Psoas muscle (tissue), 8 donors: ENCODE data around the gene TBC1D22A. TPM values are rescaled to one million over a fixed set of nuclear protein-coding genes. Genes with fewer than 3 reads are reported as not detected.

Source experiments
- ATAC-seq, 4 donors: fragments of 200-7000 bp; cut with Tn5 transposase; one replicate each; pipeline ENCODE4 v1.9.1; 2020; ENCODE audit warnings: moderate library complexity in 3 of 4, mild to moderate bottlenecking in 2 of 4
- DNase-seq, 2 donors: peaks; one replicate each; pipeline ENCODE4 v3.0.0-alpha.2; 2020
- H3K27ac ChIP-seq: fragments of 200-600 bp; one replicate; pipeline ENCODE4 v1.8.0; 2022
- H3K27me3 ChIP-seq, 3 donors: fragments of 200-600 bp in 1 of 3; one replicate each; pipeline versions ENCODE4 v1.6.1 to v1.8.0; 2013 to 2022; ENCODE audit warnings: low read length in 2 of 3, mild to moderate bottlenecking in 2 of 3, moderate library complexity in 1 of 3; ENCODE audit not compliant: insufficient read depth in 3 of 3
- H3K36me3 ChIP-seq, 2 donors: fragments of 200-600 bp in 1 of 2; one replicate each; pipeline versions ENCODE4 v1.6.1 to v1.8.0; 2013 to 2022; ENCODE audit warnings: low read depth in 1 of 2, mild to moderate bottlenecking in 1 of 2, moderate library complexity in 1 of 2; ENCODE audit not compliant: insufficient read depth in 1 of 2
- H3K4me1 ChIP-seq: fragments of 200-600 bp; one replicate; pipeline ENCODE4 v1.8.0; 2022
- H3K4me3 ChIP-seq: fragments of 200-600 bp; one replicate; pipeline ENCODE4 v1.8.0; 2022; ENCODE audit warnings: mild to moderate bottlenecking
- H3K9me3 ChIP-seq: fragments of 200-600 bp; one replicate; pipeline ENCODE4 v1.8.0; 2022
- WGBS, 3 donors: extraction: QIAGEN DNeasy Blood & Tissue Kit; methylation state at CpG; one replicate each; pipeline versions ENCODE4 v1.1.6 to v1.1.7; 2013; 5-methylcytosine and 5-hydroxymethylcytosine counted together
- intact Hi-C, 2 donors: fragments of 100-400 bp; cut with DNase I; formaldehyde crosslinking; loops; one replicate each; pipeline versions ENCODE4 v1.11.0 to v1.14.2; 2022
- polyA plus RNA-seq, 3 donors: library from polyadenylated mRNA; stranded (reverse); fragments of 200-250 nt; gene quantifications; one replicate each; pipeline ENCODE4 v1.2.3, GENCODE V29; 2013
- total RNA-seq, 4 donors: library from RNA; stranded (reverse); fragmentation: NEBNext Ultra II Directional in 2 of 4; extraction: Animal tissue kit (Norgen Biotek cat#: 25700) in 2 of 4; gene quantifications; one replicate each; pipeline versions ENCODE4 v1.2.1 to v1.2.4, GENCODE V29; 2021 to 2023
- TF ChIP-seq, protein P1 (sequence below): fragments of 200-600 bp; IDR thresholded peaks from one replicate; pipeline ENCODE4 v1.8.0; 2022; ENCODE audit warnings: antibody characterized with exemption
- donor health status: healthy with polysubstance abuse.
- donor health status: DM: no; HTN: no; CAD: no; lungs with moderate emphysema.
- donor health status: Bipolar disorder and iron deficiency.
- donor health status: healthy.
- donor health status: DM: yes; HTN: yes; CAD: no.
- donor health status: DM: no; HTN: no; CAD: no.
- donor health status: DM: no; HTN: no; CAD: no.
- donor health status: DM: yes; HTN: yes; CAD: no.

Gene TBC1D22A
- total and polyA plus RNA-seq, 7 donors, result 11.7 to 25.0 (median 18.9) TPM

DNA sequence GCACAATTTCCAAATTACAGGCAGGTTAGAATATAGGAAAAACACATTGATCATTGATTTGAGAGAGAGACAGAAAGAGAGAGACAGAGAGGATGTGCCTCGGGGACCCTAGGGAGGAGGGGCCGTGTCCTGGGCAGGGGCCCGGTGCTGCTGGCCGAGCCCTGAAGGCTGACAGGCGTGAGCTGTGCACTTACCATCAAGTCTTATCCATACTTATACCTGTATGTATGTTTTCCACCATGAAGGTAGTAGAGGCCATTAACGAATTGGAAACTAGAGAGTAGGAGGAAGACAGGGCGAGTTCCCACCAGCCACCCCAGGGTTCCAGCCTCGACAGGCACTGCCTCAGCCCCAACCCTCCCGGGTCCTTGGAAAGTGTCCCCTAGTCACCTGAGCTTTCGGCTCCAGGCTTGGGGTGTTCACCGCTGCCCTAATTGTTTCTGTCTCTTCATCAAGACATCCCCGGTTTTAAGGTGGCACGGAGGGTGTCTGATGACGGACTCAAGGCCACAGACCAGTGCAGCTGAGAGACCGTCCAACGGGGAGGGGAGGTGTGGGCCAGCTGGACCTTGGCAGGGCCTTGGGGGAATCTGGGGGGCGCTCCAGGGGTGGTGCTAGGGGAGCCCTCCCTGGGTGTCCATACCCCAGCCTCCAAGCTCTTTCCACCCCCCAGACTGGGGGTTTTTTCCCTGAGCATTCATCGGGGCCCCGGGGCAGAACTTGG lies 431.3 kb downstream of the TBC1D22A start:
- Histone ChIP-seq H3K9me3 (no peaks in the 10 kb centered on the region), H3K4me1 (no peaks in the 10 kb centered on the region), H3K36me3 (no peaks in the 10 kb centered on the region), H3K4me3 (no peak overlapping the region), H3K27me3 (peaks cover 0 to 14% (median 10%) of the 10 kb centered on the region in 3 donors), H3K27ac (no peak overlapping the region)
- WGBS, 3 donors, result 82 to 84% (median 83%) methylated on average over 19 of the region's 19 CpGs
- intact Hi-C loops, result no loop called here
- TF ChIP-seq, protein P1, sequence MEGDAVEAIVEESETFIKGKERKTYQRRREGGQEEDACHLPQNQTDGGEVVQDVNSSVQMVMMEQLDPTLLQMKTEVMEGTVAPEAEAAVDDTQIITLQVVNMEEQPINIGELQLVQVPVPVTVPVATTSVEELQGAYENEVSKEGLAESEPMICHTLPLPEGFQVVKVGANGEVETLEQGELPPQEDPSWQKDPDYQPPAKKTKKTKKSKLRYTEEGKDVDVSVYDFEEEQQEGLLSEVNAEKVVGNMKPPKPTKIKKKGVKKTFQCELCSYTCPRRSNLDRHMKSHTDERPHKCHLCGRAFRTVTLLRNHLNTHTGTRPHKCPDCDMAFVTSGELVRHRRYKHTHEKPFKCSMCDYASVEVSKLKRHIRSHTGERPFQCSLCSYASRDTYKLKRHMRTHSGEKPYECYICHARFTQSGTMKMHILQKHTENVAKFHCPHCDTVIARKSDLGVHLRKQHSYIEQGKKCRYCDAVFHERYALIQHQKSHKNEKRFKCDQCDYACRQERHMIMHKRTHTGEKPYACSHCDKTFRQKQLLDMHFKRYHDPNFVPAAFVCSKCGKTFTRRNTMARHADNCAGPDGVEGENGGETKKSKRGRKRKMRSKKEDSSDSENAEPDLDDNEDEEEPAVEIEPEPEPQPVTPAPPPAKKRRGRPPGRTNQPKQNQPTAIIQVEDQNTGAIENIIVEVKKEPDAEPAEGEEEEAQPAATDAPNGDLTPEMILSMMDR, result no peak
- ATAC-seq, result no peak
- DNase-seq, result peak in 1 of 2 donors; percentile 26

DNA sequence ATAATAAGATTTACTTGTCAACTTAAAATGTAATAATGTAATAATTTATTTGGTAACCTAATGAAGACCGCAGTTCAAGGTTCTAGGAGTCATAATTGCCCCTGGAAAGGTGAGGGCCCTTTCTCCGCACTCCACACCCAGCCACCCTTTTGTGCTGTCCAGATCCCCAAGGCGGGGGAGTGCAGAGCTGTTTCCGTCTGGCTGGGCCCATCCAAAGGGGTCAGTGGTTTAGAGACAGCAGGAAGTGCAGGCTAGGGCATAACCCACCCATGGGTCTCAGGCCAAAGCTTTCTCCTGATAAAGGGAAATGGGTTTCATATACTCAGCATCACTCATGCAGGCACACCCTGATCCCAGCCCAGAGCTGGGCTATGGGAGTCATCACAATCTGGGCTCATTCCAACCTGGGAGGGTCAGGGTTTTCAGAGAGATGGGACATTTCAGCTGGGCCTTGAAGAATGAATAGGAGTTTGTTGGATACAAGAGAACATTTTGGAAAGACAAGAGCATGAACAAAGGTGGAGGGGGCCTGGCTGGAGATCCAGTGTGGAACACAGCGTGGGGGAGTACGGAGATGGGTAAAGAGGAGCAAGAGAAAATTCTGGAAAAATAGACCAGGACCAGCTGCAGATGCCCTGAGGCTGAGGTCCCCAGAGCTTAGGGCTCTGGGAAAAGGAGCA lies 432.2 kb downstream of the TBC1D22A start:
- TF ChIP-seq, protein P1, result no peak
- Histone ChIP-seq H3K9me3 (no peaks in the 10 kb centered on the region), H3K27ac (no peak overlapping the region), H3K4me1 (no peaks in the 10 kb centered on the region), H3K36me3 (no peaks in the 10 kb centered on the region), H3K27me3 (peaks cover 0 to 18% (median 10%) of the 10 kb centered on the region in 3 donors), H3K4me3 (no peak overlapping the region)
- intact Hi-C loops, result no loop called here
- DNase-seq (no peak), ATAC-seq (no peak)
- WGBS, 3 donors, result 89 to 94% (median 93%) methylated on average over 6 of the region's 6 CpGs

DNA sequence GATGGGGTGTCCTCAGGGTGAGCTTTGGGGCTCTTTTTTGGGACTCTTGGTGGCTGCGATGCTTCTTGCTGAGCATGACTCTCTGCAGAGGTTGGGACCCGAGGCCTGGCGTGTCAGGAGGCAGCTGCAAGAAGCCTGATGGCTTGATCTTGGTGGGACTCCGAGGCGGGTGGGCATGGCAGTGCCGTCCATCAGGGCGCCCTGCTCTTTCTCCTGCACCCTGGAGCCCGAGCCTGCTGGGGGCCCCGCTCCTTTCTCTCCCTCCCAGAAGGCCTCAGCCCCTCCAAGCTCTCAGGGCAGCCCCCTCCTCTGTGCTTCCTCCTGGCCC lies 432.7 kb downstream of the TBC1D22A start:
- TF ChIP-seq, protein P1, result no peak
- DNase-seq, result no peak
- Histone ChIP-seq H3K36me3 (no peaks in the 10 kb centered on the region), H3K27me3 (peaks cover 0 to 22% (median 10%) of the 10 kb centered on the region in 3 donors), H3K4me3 (no peak overlapping the region), H3K9me3 (no peaks in the 10 kb centered on the region), H3K27ac (no peak overlapping the region), H3K4me1 (no peaks in the 10 kb centered on the region)
- intact Hi-C loops, result no loop called here
- 87 to 88% (median 88%) methylated on average over 5 to 9 of the region's 9 CpGs for WGBS, 3 donors
- ATAC-seq, result no peak

DNA sequence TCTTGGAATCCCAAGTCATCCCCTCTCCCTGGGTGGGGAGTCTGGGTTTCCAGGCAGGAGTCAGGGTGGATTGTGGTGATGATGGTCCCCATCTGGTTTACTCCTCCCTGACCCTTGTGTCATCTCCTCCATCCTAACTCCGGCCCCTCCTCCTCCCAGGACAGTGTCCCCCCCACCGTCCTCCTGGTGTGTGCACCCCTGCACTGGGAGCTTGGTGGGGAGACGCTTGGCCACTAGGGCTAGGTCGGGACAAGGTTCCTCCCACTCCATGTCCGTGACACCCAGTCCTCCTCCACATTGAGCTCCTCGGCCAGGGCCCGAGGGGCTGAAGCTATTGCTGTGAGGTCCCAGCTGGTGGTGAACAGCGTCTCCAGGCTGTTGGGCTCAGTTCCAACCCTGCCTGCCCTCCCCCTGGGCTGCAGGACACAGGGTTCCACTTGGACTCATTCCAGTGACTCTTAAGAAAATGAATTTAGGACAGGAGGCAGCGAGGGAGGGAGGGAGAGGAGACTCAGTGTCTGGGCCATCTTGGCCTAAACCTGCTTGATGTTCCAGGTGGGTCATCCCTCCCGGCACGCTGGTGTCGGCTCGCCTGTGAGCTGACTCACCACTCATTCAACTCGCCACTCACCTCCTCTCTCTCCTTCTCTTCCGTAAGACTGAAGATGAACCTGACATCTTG lies 433.2 kb downstream of the TBC1D22A start:
- intact Hi-C loops, result no loop called here
- peak in 1 of 2 donors; percentile 42 for DNase-seq
- Histone ChIP-seq H3K36me3 (no peaks in the 10 kb centered on the region), H3K9me3 (no peaks in the 10 kb centered on the region), H3K27me3 (peaks cover 0 to 27% (median 7%) of the 10 kb centered on the region in 3 donors), H3K4me1 (no peaks in the 10 kb centered on the region), H3K27ac (no peak overlapping the region), H3K4me3 (no peak overlapping the region)
- no peak for ATAC-seq
- WGBS, 3 donors, result 61 to 64% (median 62%) methylated on average over 15 of the region's 15 CpGs
- TF ChIP-seq, protein P1, result no peak
